Measurements from ENCODE around the gene HS6ST3. TPM values are rescaled to one million over a fixed set of nuclear protein-coding genes. Genes with fewer than 3 reads are reported as not detected.

HS6ST3 gene
- total and polyA plus RNA-seq, 2 donors (not counting 1 experiment from before 2014, with no cell fraction given) = not detected

DNA sequence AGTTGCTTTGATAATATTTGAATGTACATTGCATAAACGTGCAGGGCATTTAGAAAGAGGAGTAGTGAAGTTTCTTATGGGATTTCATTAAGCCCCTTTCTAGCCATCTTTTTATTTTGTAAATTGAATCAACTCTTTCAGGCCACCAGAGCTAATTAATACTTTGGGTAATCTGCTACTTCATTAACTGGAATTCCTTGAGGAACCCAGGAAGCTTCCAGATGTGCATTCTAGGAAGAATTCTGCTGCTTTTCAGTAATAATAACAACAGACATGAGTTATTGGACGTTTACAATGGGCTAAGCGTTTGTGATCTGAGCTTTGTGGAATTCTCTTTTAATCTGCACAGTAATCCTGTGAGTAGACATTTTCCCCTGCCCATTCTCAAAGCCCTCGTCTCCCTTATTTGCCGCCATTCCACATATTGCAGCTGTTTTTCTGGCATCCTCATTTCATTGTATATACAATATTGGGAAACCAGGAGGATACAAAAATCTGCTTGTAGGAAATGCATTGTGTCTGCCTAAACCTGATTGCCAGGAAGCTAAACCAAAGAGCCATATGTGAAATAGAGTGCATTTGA is 103.9 kb downstream of the HS6ST3 start:
- TF ChIP-seq, protein P1, sequence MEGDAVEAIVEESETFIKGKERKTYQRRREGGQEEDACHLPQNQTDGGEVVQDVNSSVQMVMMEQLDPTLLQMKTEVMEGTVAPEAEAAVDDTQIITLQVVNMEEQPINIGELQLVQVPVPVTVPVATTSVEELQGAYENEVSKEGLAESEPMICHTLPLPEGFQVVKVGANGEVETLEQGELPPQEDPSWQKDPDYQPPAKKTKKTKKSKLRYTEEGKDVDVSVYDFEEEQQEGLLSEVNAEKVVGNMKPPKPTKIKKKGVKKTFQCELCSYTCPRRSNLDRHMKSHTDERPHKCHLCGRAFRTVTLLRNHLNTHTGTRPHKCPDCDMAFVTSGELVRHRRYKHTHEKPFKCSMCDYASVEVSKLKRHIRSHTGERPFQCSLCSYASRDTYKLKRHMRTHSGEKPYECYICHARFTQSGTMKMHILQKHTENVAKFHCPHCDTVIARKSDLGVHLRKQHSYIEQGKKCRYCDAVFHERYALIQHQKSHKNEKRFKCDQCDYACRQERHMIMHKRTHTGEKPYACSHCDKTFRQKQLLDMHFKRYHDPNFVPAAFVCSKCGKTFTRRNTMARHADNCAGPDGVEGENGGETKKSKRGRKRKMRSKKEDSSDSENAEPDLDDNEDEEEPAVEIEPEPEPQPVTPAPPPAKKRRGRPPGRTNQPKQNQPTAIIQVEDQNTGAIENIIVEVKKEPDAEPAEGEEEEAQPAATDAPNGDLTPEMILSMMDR (conservative IDR thresholded peaks at IDR 0.05 in 1 of 2, IDR thresholded peaks at IDR 0.05 in 1 of 2; ENCODE audit: low read depth in 1 of 2, low read length in 2 of 2) = no peak
- TF ChIP-seq EZH2 (IDR thresholded peaks at IDR 0.05; ENCODE audit: low read length, missing control alignments) = no peak
- Histone ChIP-seq H3K79me2 (ENCODE audit: control insufficient read depth, insufficient read depth, low read length) (no peaks in the 10 kb centered on the region), H3K27ac (ENCODE audit: insufficient read depth, low read length) (no peak overlapping the region), H3K27me3 (ENCODE audit: control insufficient read depth, insufficient read depth, low read length) (no peaks in the 10 kb centered on the region), H3K4me3 (replicated peaks in 1 of 4; ENCODE audit: control extremely low read depth in 1 of 4, insufficient read depth in 1 of 4, low read depth in 3 of 4, low read length in 4 of 4) (no peak overlapping the region), H3K9me3 (ENCODE audit: control insufficient read depth, insufficient read depth, low read depth, low read length) (no peaks in the 10 kb centered on the region), H3K4me1 (ENCODE audit: control insufficient read depth, extremely low read depth, insufficient read depth, low read length) (no peaks in the 10 kb centered on the region), H2AFZ (ENCODE audit: low read length) (no peak overlapping the region), H3K9ac (ENCODE audit: insufficient read depth, low read length) (no peak overlapping the region), H4K20me1 (ENCODE audit: control insufficient read depth, extremely low read depth, insufficient read depth, low read length) (no peaks in the 10 kb centered on the region), H3K36me3 (ENCODE audit: control insufficient read depth, insufficient read depth, low read length) (no peaks in the 10 kb centered on the region), H3K4me2 (ENCODE audit: extremely low read depth, insufficient read depth, low read length) (no peak overlapping the region)
- DNase-seq (ENCODE audit: low read depth in 2 of 2) = no peak

DNA sequence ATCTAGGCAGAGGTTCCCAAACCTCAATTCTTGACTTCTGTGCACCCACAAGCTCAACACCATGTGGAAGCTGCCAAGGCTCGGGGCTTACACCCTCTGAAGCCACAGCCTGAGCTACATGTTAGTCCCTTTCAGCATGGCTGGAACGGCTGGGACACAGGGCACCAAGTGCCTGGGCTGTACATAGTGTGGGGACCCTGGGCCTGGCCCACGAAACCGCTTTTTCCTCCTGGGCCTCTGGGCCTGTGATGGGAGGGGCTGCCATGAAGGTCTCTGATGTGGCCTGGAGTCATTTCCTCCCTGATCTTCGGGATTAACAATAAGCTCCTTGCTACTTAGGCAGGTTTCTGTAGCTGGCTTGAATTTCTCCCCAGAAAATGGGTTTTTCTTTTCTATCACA is 108.1 kb downstream of the HS6ST3 start:
- Histone ChIP-seq H3K4me2 (ENCODE audit: extremely low read depth, insufficient read depth, low read length) (no peak overlapping the region), H3K27me3 (ENCODE audit: control insufficient read depth, insufficient read depth, low read length) (no peaks in the 10 kb centered on the region), H3K79me2 (ENCODE audit: control insufficient read depth, insufficient read depth, low read length) (no peaks in the 10 kb centered on the region), H3K4me3 (replicated peaks in 1 of 4; ENCODE audit: control extremely low read depth in 1 of 4, insufficient read depth in 1 of 4, low read depth in 3 of 4, low read length in 4 of 4) (no peak overlapping the region), H4K20me1 (ENCODE audit: control insufficient read depth, extremely low read depth, insufficient read depth, low read length) (no peaks in the 10 kb centered on the region), H3K27ac (ENCODE audit: insufficient read depth, low read length) (no peak overlapping the region), H3K9me3 (ENCODE audit: control insufficient read depth, insufficient read depth, low read depth, low read length) (no peaks in the 10 kb centered on the region), H2AFZ (ENCODE audit: low read length) (no peak overlapping the region), H3K9ac (ENCODE audit: insufficient read depth, low read length) (no peak overlapping the region), H3K4me1 (ENCODE audit: control insufficient read depth, extremely low read depth, insufficient read depth, low read length) (no peaks in the 10 kb centered on the region), H3K36me3 (ENCODE audit: control insufficient read depth, insufficient read depth, low read length) (no peaks in the 10 kb centered on the region)
- TF ChIP-seq, protein P1 (conservative IDR thresholded peaks at IDR 0.05 in 1 of 2, IDR thresholded peaks at IDR 0.05 in 1 of 2; ENCODE audit: low read depth in 1 of 2, low read length in 2 of 2) = no peak
- no peak for TF ChIP-seq EZH2 (IDR thresholded peaks at IDR 0.05; ENCODE audit: low read length, missing control alignments)
- DNase-seq (ENCODE audit: low read depth in 2 of 2) = no peak

- H3K9ac ChIP-seq (ENCODE audit: insufficient read depth, low read length) = no peak overlapping the region
- H3K4me3 ChIP-seq (replicated peaks in 1 of 4; ENCODE audit: control extremely low read depth in 1 of 4, insufficient read depth in 1 of 4, low read depth in 3 of 4, low read length in 4 of 4) = no peak overlapping the region
- no peaks in the 10 kb centered on the region for H3K36me3 ChIP-seq (ENCODE audit: control insufficient read depth, insufficient read depth, low read length)
- H3K79me2 ChIP-seq (ENCODE audit: control insufficient read depth, insufficient read depth, low read length) = no peaks in the 10 kb centered on the region
- H2AFZ ChIP-seq (ENCODE audit: low read length) = no peak overlapping the region
- no peaks in the 10 kb centered on the region for H3K9me3 ChIP-seq (ENCODE audit: control insufficient read depth, insufficient read depth, low read depth, low read length)
- H4K20me1 ChIP-seq (ENCODE audit: control insufficient read depth, extremely low read depth, insufficient read depth, low read length) = no peaks in the 10 kb centered on the region
- DNase-seq (ENCODE audit: low read depth in 2 of 2) = no peak
- no peak overlapping the region for H3K27ac ChIP-seq (ENCODE audit: insufficient read depth, low read length)
- H3K4me2 ChIP-seq (ENCODE audit: extremely low read depth, insufficient read depth, low read length) = no peak overlapping the region
- TF ChIP-seq EZH2 (IDR thresholded peaks at IDR 0.05; ENCODE audit: low read length, missing control alignments) = no peak
- TF ChIP-seq, protein P1 (conservative IDR thresholded peaks at IDR 0.05 in 1 of 2, IDR thresholded peaks at IDR 0.05 in 1 of 2; ENCODE audit: low read depth in 1 of 2, low read length in 2 of 2) = no peak
- no peaks in the 10 kb centered on the region for H3K27me3 ChIP-seq (ENCODE audit: control insufficient read depth, insufficient read depth, low read length)
- no peaks in the 10 kb centered on the region for H3K4me1 ChIP-seq (ENCODE audit: control insufficient read depth, extremely low read depth, insufficient read depth, low read length)
Observed at GRCh38 chr13:96199315-96199714, 109.4 kb downstream of the HS6ST3 start.
